Measurements from ENCODE around the gene FBF1. TPM values are rescaled to one million over a fixed set of nuclear protein-coding genes. Genes with fewer than 3 reads are reported as not detected.
A peak's percentile ranks its signal among the peaks of the same experiment; 100 is the strongest.

FBF1 gene, protein sequence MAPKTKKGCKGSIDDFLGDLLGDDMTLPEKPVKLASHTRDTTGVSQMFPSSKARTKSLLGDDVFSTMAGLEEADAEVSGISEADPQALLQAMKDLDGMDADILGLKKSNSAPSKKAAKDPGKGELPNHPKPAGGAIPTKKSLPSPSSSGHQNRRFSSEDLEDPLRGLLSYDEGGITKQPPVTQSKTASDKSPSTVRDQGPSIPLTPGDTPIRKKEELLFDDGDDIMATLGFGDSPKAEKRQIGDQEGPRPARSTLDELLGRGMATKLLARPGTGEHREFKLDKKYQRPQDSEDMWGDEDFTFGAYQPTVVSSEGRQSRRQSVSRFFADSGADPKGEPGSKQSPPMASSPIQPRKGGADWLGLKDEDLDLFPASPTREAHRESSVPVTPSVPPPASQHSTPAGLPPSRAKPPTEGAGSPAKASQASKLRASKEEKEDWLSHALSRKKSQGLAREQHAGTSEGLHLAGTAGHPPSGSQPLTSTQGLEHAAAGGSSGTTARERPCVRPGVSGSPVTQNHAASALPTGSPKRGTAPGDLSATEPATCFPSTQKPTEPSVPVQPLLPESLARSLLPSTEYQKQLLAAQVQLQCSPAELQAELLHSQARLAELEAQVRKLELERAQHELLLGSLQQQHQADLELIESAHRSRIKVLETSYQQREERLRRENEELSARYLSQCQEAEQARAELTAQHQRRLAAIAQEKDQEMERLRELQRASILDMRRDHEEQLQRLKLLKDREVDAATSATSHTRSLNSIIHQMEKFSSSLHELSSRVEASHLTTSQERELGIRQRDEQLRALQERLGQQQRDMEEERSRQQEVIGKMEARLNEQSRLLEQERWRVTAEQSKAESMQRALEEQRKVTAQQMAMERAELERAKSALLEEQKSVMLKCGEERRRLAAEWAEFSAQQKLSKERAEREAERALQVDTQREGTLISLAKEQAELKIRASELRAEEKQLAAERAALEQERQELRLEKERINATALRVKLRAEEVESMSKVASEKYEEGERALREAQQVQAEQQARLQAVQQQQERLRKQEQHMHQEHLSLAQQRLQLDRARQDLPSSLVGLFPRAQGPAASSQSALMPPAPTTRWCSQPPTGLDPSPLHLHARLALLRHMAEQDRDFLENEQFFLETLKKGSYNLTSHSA
- 10 to 100 TPM in 1 of 2 donors, 1 to 10 TPM in 1; 8.7 to 33.7 TPM for polyA plus RNA-seq

GRCh38 chr17:75940727-75941441 is at the start of gene FBF1:
Gene FBF1 (minus strand): TSS chr17:75941042. CDS start chr17:75938149, 2,893 bp downstream.
- H3K36me3 ChIP-seq (ENCODE audit: control insufficient read depth in 2 of 2, insufficient read depth in 2 of 2, low read length in 1 of 2) = no peaks in the 10 kb centered on the region
- no peaks in the 10 kb centered on the region for H3K9me3 ChIP-seq (ENCODE audit: control insufficient read depth in 2 of 2, insufficient read depth in 1 of 2, low read depth in 1 of 2, low read length in 1 of 2)
- peak within 1 kb of the TSS; percentile 77 for H3K27ac ChIP-seq (ENCODE audit: low read depth in 2 of 2, low read length in 1 of 2)
- 0 to 1% methylated on average over 63 of the region's 63 CpGs for WGBS, 2 donors
- no peaks in the 10 kb centered on the region for H3K27me3 ChIP-seq (ENCODE audit: control insufficient read depth in 1 of 2, insufficient read depth in 2 of 2, low read length in 2 of 2)
- peak within 1 kb of the TSS; percentile 79 to 92 for H3K4me3 ChIP-seq (ENCODE audit: low read depth in 1 of 2, low read length in 2 of 2)
- no peaks in the 10 kb centered on the region for H3K4me1 ChIP-seq (ENCODE audit: control insufficient read depth in 2 of 2, insufficient read depth in 2 of 2, low read length in 1 of 2)

- Histone ChIP-seq H3K27ac (ENCODE audit: low read depth in 2 of 2, low read length in 1 of 2) (no peak overlapping the region), H3K27me3 (ENCODE audit: control insufficient read depth in 1 of 2, insufficient read depth in 2 of 2, low read length in 2 of 2) (no peaks in the 10 kb centered on the region), H3K4me1 (ENCODE audit: control insufficient read depth in 2 of 2, insufficient read depth in 2 of 2, low read length in 1 of 2) (no peaks in the 10 kb centered on the region), H3K9me3 (ENCODE audit: control insufficient read depth in 2 of 2, insufficient read depth in 1 of 2, low read depth in 1 of 2, low read length in 1 of 2) (no peaks in the 10 kb centered on the region), H3K36me3 (ENCODE audit: control insufficient read depth in 2 of 2, insufficient read depth in 2 of 2, low read length in 1 of 2) (peaks cover 3 to 6% of the 10 kb centered on the region in 2 donors), H3K4me3 (ENCODE audit: low read depth in 1 of 2, low read length in 2 of 2) (no peak overlapping the region)
- WGBS, 2 donors = 77 to 79% methylated on average over 4 of the region's 4 CpGs
Measured at GRCh38 chr17:75987041-75987440, 46.2 kb upstream of the FBF1 start.

- Histone ChIP-seq H3K27ac (ENCODE audit: low read depth in 2 of 2, low read length in 1 of 2) (no peak overlapping the region), H3K9me3 (ENCODE audit: control insufficient read depth in 2 of 2, insufficient read depth in 1 of 2, low read depth in 1 of 2, low read length in 1 of 2) (no peaks in the 10 kb centered on the region), H3K4me3 (ENCODE audit: low read depth in 1 of 2, low read length in 2 of 2) (no peak overlapping the region), H3K27me3 (ENCODE audit: control insufficient read depth in 1 of 2, insufficient read depth in 2 of 2, low read length in 2 of 2) (no peaks in the 10 kb centered on the region), H3K36me3 (ENCODE audit: control insufficient read depth in 2 of 2, insufficient read depth in 2 of 2, low read length in 1 of 2) (no peaks in the 10 kb centered on the region), H3K4me1 (ENCODE audit: control insufficient read depth in 2 of 2, insufficient read depth in 2 of 2, low read length in 1 of 2) (no peaks in the 10 kb centered on the region)
- 67 to 74% methylated on average over 4 of the region's 4 CpGs for WGBS, 2 donors
Measured at GRCh38 chr17:75985986-75986385, 45.1 kb upstream of the FBF1 start.

DNA sequence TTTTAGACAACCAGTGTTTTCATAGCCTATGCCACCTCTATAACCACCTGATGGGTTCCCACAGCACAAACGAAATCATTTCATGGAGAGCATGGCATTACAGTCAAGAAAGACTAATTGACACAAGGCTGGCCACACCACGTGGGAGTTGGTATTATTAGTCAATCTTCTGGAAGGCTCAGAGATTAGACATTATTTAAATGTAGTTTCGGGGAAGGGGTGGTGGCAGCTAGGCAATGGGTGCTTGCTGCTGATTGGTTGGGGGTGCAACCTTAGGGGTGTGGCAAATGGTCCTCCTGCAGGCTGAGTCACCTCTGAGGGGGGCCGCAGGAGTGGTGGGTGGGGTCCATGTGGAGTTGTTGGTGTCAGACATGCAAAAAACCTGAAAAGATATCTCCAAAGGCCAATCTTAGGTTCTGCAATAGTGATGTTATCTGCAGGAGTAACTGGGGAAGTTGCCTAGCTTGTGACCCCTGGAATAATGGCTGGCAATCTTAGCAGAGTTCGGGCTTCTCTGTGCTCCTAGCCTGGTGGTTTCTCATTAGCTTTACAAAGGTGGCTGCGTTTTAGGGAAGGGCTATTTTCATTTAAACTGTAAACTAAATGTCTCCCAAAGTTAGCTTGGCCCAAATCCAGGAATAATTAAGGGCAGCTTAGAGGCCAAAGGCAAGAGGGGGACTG is 42.8 kb upstream of the FBF1 start:
- Histone ChIP-seq H3K36me3 (ENCODE audit: control insufficient read depth in 2 of 2, insufficient read depth in 2 of 2, low read length in 1 of 2) (no peaks in the 10 kb centered on the region), H3K27me3 (ENCODE audit: control insufficient read depth in 1 of 2, insufficient read depth in 2 of 2, low read length in 2 of 2) (no peaks in the 10 kb centered on the region), H3K9me3 (ENCODE audit: control insufficient read depth in 2 of 2, insufficient read depth in 1 of 2, low read depth in 1 of 2, low read length in 1 of 2) (no peaks in the 10 kb centered on the region), H3K4me1 (ENCODE audit: control insufficient read depth in 2 of 2, insufficient read depth in 2 of 2, low read length in 1 of 2) (no peaks in the 10 kb centered on the region), H3K4me3 (ENCODE audit: low read depth in 1 of 2, low read length in 2 of 2) (peak overlapping the region in 1 of 2 donors; percentile 2), H3K27ac (ENCODE audit: low read depth in 2 of 2, low read length in 1 of 2) (peak overlapping the region; percentile 71 to 90)
- 47 to 53% methylated on average over 6 of the region's 6 CpGs for WGBS, 2 donors

GRCh38 chr17:75981019-75981615 is 40.3 kb upstream of the FBF1 start:
- WGBS, 2 donors = 87 to 93% methylated on average over 7 of the region's 7 CpGs
- H3K4me3 ChIP-seq (ENCODE audit: low read depth in 1 of 2, low read length in 2 of 2) = no peak overlapping the region
- H3K27ac ChIP-seq (ENCODE audit: low read depth in 2 of 2, low read length in 1 of 2) = peak overlapping the region in 1 of 2 donors; percentile 100
- no peaks in the 10 kb centered on the region for H3K4me1 ChIP-seq (ENCODE audit: control insufficient read depth in 2 of 2, insufficient read depth in 2 of 2, low read length in 1 of 2)
- no peaks in the 10 kb centered on the region for H3K27me3 ChIP-seq (ENCODE audit: control insufficient read depth in 1 of 2, insufficient read depth in 2 of 2, low read length in 2 of 2)
- no peaks in the 10 kb centered on the region for H3K9me3 ChIP-seq (ENCODE audit: control insufficient read depth in 2 of 2, insufficient read depth in 1 of 2, low read depth in 1 of 2, low read length in 1 of 2)
- H3K36me3 ChIP-seq (ENCODE audit: control insufficient read depth in 2 of 2, insufficient read depth in 2 of 2, low read length in 1 of 2) = no peaks in the 10 kb centered on the region

DNA sequence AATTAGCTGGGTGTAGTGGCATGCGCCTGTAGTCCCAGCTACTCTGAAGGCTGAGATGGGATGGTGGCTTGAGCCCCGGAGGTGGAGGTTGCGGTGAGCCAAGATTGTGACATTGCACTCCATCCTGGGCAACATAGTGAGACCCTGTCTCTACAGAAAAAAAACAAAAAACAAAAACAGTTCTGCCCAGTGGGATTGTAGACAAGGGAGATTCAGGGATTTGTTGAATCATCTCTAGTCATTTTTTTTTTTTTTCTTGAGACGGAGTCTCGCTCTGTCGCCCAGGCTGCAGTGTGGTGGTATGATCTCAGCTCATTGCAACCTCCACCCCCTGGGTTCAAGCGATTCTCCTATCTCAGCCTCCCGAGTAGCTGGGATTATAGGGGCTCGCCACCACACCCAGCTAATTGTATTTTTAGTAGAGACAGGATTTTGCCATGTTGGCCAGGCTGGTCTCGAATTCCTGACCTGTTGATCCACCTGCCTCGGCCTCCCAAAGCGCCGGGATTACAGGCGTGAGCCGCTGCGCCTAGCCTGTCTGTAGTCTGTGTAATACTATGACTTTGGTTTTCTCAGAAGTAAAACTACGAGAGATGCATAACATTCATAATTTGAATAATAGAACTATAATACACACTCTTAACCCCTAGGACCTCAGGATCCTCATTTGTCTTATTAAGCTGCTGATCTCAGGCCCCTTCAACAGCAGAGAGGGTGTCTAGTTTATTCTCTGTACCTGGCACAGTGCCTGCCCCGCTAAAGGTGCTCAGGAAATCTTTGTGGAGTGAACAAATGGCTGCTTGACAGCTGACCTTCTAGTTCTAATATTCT is 39.6 kb upstream of the FBF1 start:
- Histone ChIP-seq H3K4me1 (ENCODE audit: control insufficient read depth in 2 of 2, insufficient read depth in 2 of 2, low read length in 1 of 2) (no peaks in the 10 kb centered on the region), H3K9me3 (ENCODE audit: control insufficient read depth in 2 of 2, insufficient read depth in 1 of 2, low read depth in 1 of 2, low read length in 1 of 2) (no peaks in the 10 kb centered on the region), H3K27ac (ENCODE audit: low read depth in 2 of 2, low read length in 1 of 2) (peak overlapping the region; percentile 90 to 100), H3K36me3 (ENCODE audit: control insufficient read depth in 2 of 2, insufficient read depth in 2 of 2, low read length in 1 of 2) (no peaks in the 10 kb centered on the region), H3K27me3 (ENCODE audit: control insufficient read depth in 1 of 2, insufficient read depth in 2 of 2, low read length in 2 of 2) (no peaks in the 10 kb centered on the region), H3K4me3 (ENCODE audit: low read depth in 1 of 2, low read length in 2 of 2) (peak overlapping the region; percentile 75 to 99)
- WGBS, 2 donors = 75 to 82% methylated on average over 18 of the region's 18 CpGs

DNA sequence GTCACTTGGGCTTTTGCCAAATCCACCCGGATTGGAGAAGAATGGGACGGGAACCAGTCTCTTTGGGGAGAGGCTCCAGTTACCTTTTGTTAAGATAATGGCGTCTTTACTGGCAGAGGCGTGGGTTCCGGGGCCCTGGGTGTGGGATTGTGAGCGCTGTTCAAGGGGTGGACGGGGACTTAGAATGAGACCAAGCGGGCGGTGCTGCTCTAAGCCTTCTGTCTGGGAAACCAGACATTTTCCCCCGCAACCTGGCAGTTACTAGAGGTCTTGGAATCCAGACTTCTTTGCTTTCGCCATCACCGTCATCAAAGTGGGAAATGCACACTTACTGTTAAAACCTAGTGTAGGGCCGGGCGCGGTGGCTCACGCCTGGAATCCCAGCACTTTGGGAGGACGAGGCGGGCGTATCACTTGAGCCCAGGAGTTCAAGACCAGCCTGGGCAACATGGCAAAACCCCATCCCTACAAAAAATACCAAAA is 38.9 kb upstream of the FBF1 start:
- H3K36me3 ChIP-seq (ENCODE audit: control insufficient read depth in 2 of 2, insufficient read depth in 2 of 2, low read length in 1 of 2) = no peaks in the 10 kb centered on the region
- H3K9me3 ChIP-seq (ENCODE audit: control insufficient read depth in 2 of 2, insufficient read depth in 1 of 2, low read depth in 1 of 2, low read length in 1 of 2) = no peaks in the 10 kb centered on the region
- H3K4me1 ChIP-seq (ENCODE audit: control insufficient read depth in 2 of 2, insufficient read depth in 2 of 2, low read length in 1 of 2) = no peaks in the 10 kb centered on the region
- peak overlapping the region; percentile 75 to 99 for H3K4me3 ChIP-seq (ENCODE audit: low read depth in 1 of 2, low read length in 2 of 2)
- H3K27ac ChIP-seq (ENCODE audit: low read depth in 2 of 2, low read length in 1 of 2) = peak overlapping the region; percentile 90 to 100
- H3K27me3 ChIP-seq (ENCODE audit: control insufficient read depth in 1 of 2, insufficient read depth in 2 of 2, low read length in 2 of 2) = no peaks in the 10 kb centered on the region
- 4% methylated on average over 19 of the region's 19 CpGs for WGBS, 2 donors

Data from esophagus (tissue), 2 donors.